Natural killer cell (primary cell): ENCODE data around the gene QSER1. TPM values are rescaled to one million over a fixed set of nuclear protein-coding genes. Genes with fewer than 3 reads are reported as not detected.

Experiments
- ATAC-seq, 3 donors: fragments of 150-1000 bp in 2 of 3; fragments of 200-7000 bp in 1 of 3; cut with Tn5 transposase; 1 replicate in 1 of 3; 2 replicates in 2 of 3; pipeline ENCODE4 v1.10.0; 2021; ENCODE audit warnings: mild to moderate bottlenecking in 2 of 3, moderate library complexity in 2 of 3
- DNase-seq, 2 donors: peaks; one replicate each; pipeline versions ENCODE4 v3.0.0 to v3.0.0-alpha.2; 2013 to 2021; ENCODE audit warnings: mixed read lengths in 1 of 2
- H3K27ac ChIP-seq: one replicate; pipeline ENCODE4 v1.5.1; 2013; ENCODE audit warnings: mild to moderate bottlenecking, low read length
- H3K27me3 ChIP-seq: one replicate; pipeline ENCODE4 v1.6.1; 2013; ENCODE audit warnings: low read length; ENCODE audit not compliant: control insufficient read depth, insufficient read depth
- H3K36me3 ChIP-seq: one replicate; pipeline ENCODE4 v1.6.1; 2013; ENCODE audit warnings: low read length; ENCODE audit not compliant: control insufficient read depth, insufficient read depth
- H3K4me1 ChIP-seq: one replicate; pipeline ENCODE4 v1.6.1; 2013; ENCODE audit warnings: low read length; ENCODE audit not compliant: control insufficient read depth, insufficient read depth
- H3K4me3 ChIP-seq: one replicate; pipeline ENCODE4 v1.5.1; 2013; ENCODE audit warnings: low read length
- H3K9me3 ChIP-seq: one replicate; pipeline ENCODE4 v1.6.1; 2013; ENCODE audit warnings: low read length; ENCODE audit not compliant: control insufficient read depth, insufficient read depth
- H3K27ac Mint-ChIP-seq, 2 donors: one replicate each; pipeline ENCODE4 v1.8.0; 2022; ENCODE audit warnings: mild to moderate bottlenecking in 2 of 2, mixed read lengths in 2 of 2, moderate library complexity in 1 of 2
- H3K27me3 Mint-ChIP-seq, 2 donors: one replicate each; pipeline ENCODE4 v1.8.0; 2022; ENCODE audit warnings: low read depth in 2 of 2, mixed read lengths in 2 of 2
- H3K36me3 Mint-ChIP-seq: one replicate; pipeline ENCODE4 v1.8.0; 2022; ENCODE audit warnings: mixed read lengths
- H3K4me1 Mint-ChIP-seq, 2 donors: one replicate each; pipeline ENCODE4 v1.8.0; 2022; ENCODE audit warnings: mixed read lengths in 2 of 2
- H3K4me3 Mint-ChIP-seq: one replicate; pipeline ENCODE4 v1.8.0; 2022; ENCODE audit warnings: mild to moderate bottlenecking, moderate library complexity, mixed read lengths
- H3K9me3 Mint-ChIP-seq, 2 donors: one replicate each; pipeline ENCODE4 v1.8.0; 2022; ENCODE audit warnings: mixed read lengths in 2 of 2
- CTCF ChIP-seq: fragments of 200-600 bp; IDR thresholded peaks from one replicate; pipeline ENCODE4 v1.8.0; 2022; ENCODE audit warnings: antibody characterized with exemption
- WGBS: methylation state at CpG from one replicate; pipeline ENCODE4 v1.1.7; 2013; ENCODE audit warnings: missing lambda C conversion rate; ENCODE audit not compliant: insufficient coverage; 5-methylcytosine and 5-hydroxymethylcytosine counted together
- intact Hi-C: fragments of 100-400 bp; cut with micrococcal nuclease; formaldehyde crosslinking; loops from one replicate; pipeline ENCODE4 v1.14.2; 2022
- total RNA-seq, 4 donors: library from RNA; stranded (reverse); fragments of 120-200 nt in 1 of 4; gene quantifications; one replicate each; pipeline versions ENCODE4 v1.2.3 to v1.2.4, GENCODE V29; 2013 to 2022

Gene QSER1
- total RNA-seq, 3 donors from 2014 or later (not counting 1 experiment from before 2014, with no cell fraction given) = 14.5 to 21.5 (median 17.8) TPM

DNA sequence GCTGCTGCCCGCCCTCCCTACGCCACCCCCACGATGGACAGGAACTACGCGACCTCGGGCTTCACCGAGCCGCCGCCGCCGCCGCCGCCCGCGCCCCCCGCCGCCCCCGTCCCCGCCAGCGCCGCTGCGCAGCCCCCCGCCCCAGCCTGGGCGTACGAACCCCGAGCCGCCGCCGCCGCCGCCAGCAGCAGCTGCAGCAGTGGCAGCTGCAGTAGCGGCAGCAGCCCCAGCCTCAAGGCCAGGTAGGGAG lies 407 bp downstream of the QSER1 start:
- Histone ChIP-seq H3K9me3 (no peaks in the 10 kb centered on the region), H3K27me3 (no peaks in the 10 kb centered on the region), H3K4me3 (peak overlapping the region; percentile 74), H3K27ac (peak overlapping the region; percentile 51), H3K36me3 (no peaks in the 10 kb centered on the region), H3K4me1 (peaks cover 11% of the 10 kb centered on the region)
- no peak for DNase-seq
- TF ChIP-seq CTCF = no peak
- Mint-ChIP-seq H3K4me3 (peak overlapping the region; percentile 94), H3K4me1 (peaks cover 29 to 32% of the 10 kb centered on the region in 2 donors), H3K27ac (peak overlapping the region in 1 of 2 donors; percentile 93), H3K36me3 (no peaks in the 10 kb centered on the region), H3K9me3 (no peaks in the 10 kb centered on the region), H3K27me3 (no peaks in the 10 kb centered on the region)
- intact Hi-C loops = loop anchor here (5.0 to 10.0 kb wide), 3 partner anchors 124 to 1162 kb away; partner anchors contain the start of genes CAPRIN1, DEPDC7 and HIPK3
- WGBS = under 1% methylated on average over 32 of the region's 32 CpGs
- no peak for ATAC-seq

DNA sequence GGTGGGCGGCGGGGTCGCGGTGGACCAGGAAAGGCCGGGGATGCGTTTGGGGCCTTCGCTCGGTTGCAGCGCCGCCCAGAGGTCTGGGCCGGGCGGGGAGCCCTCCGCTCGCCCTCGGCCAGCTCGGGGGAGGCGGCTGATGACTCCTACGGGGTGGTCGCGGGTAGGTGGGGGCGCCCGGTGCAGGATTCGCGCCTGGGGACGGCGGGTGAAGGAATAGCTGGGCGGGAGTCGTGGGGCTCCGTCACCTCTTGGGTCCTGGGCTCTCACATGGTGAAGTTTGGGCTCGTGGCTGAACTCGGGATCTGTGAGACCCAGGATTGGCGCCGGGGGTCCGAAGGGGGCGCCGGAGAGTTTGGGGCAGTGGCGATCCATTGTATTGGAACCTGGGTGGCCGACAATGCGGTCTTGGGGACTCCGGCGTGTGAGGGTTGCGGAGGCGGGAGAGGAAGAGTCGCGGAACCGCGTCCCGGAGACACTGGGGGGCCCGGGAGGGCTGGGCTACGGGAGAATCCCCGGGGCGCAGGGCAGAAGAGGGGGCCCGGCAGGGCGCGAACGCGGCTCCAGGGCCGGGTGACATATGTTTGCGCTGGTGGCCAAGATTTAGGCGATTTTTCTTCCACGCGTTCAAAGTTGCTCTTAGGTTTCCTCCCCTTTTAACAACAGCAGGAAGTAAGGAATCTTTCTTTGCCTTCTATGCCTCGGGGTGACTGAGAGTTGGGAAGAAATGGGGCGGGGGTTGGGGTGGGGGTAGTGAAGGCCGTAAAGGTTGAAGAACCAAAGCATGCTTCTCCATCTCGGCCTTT lies 935 bp downstream of the QSER1 start:
- H3K9me3 Mint-ChIP-seq = no peaks in the 10 kb centered on the region
- Histone ChIP-seq H3K36me3 (no peaks in the 10 kb centered on the region), H3K27ac (peak overlapping the region; percentile 51), H3K27me3 (no peaks in the 10 kb centered on the region), H3K4me3 (peak overlapping the region; percentile 74), H3K9me3 (no peaks in the 10 kb centered on the region), H3K4me1 (peaks cover 11% of the 10 kb centered on the region)
- H3K4me1 Mint-ChIP-seq = peaks cover 31 to 34% of the 10 kb centered on the region in 2 donors
- no peaks in the 10 kb centered on the region for H3K27me3 Mint-ChIP-seq
- peak overlapping the region; percentile 94 for H3K4me3 Mint-ChIP-seq
- ATAC-seq (peak; percentile 40 to 70 (median 59)), DNase-seq (peak; percentile 57 to 70)
- TF ChIP-seq CTCF = peak; percentile 44
- peak overlapping the region; percentile 59 to 93 for H3K27ac Mint-ChIP-seq
- intact Hi-C loops = loop anchor here (5.0 to 10.0 kb wide), 3 partner anchors 124 to 1161 kb away; partner anchors contain the start of genes CAPRIN1, DEPDC7 and HIPK3
- whole genome bisulfite sequencing = under 1% methylated on average over 66 of the region's 66 CpGs
- no peaks in the 10 kb centered on the region for H3K36me3 Mint-ChIP-seq

DNA sequence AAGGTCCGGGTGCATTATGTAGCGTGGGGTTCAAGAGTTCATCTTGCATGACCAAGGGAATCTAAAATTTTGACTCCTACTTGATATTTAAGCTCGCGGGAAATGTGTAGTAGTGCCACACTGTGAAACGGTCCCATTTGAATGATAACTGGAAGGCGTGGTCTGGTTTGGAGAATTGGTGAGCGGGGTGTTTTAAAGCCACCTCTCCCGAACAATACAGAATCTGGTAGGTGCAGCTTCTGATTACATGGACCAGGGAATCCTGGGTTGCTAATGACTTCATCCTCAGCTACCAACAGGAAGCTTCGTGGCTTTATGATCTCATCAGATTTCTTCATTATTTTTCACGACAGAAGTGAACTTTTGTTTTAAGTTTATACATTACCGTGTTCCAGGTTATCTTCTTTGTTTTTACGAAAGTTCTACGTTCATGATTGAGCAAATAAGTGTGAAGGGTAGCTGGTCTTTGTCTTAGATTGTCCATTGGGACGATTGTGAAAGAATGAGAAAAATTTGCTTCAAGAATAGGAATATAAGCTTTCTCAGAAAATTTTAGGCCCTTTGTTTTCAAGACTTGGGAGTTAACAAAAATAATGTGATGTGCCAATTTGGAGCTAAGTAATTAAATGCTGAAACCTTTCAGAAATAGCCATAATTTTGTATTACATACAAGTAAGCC lies 1.7 kb downstream of the QSER1 start:
- Mint-ChIP-seq H3K36me3 (no peaks in the 10 kb centered on the region), H3K4me3 (peak overlapping the region; percentile 94), H3K4me1 (peaks cover 39% of the 10 kb centered on the region in 2 donors), H3K27ac (peak overlapping the region; percentile 59 to 93), H3K27me3 (no peaks in the 10 kb centered on the region), H3K9me3 (no peaks in the 10 kb centered on the region)
- Histone ChIP-seq H3K27ac (no peak overlapping the region), H3K4me1 (peaks cover 11% of the 10 kb centered on the region), H3K4me3 (peak overlapping the region; percentile 74), H3K36me3 (no peaks in the 10 kb centered on the region), H3K9me3 (no peaks in the 10 kb centered on the region), H3K27me3 (no peaks in the 10 kb centered on the region)
- WGBS = 14% methylated on average over 14 of the region's 14 CpGs
- TF ChIP-seq CTCF = no peak
- DNase-seq (peak; percentile 29 to 67), ATAC-seq (peak in 1 of 3 donors; percentile 61)
- intact Hi-C loops = loop anchor here (5.0 to 10.0 kb wide), 3 partner anchors 123 to 1161 kb away; partner anchors contain the start of genes CAPRIN1, DEPDC7 and HIPK3
